Measurements from ENCODE around the gene KIF24. TPM values are rescaled to one million over a fixed set of nuclear protein-coding genes. Genes with fewer than 3 reads are reported as not detected.
"Not testable (repeated sequence)": the region's sequence is repeated elsewhere in the genome, so short reads cannot be mapped to it uniquely, and the experiment has no call there.

The KIF24 gene
- total and polyA plus RNA-seq, 10 donors: 0.15 to 1.8 (median 0.64) TPM

DNA sequence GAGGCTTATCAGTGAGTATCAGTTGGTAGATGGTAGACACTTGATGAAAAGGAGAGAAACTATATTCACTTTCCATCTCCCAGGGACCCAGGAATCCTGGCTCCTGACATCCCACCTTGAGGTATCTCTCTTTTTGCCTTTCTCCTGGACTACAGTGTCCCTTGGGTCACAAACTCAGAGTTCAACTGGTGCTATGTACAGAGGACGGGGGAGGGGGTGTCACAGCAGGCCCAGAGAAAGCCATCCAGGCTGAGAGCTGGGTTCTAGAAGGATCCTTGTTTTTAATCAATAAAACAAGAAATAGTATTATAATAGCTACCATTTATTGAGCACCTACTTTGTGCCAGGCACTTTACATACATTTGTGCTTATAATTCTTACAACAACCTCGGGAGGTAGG, 37.3 kb upstream of the KIF24 start:
- H3K9me3 ChIP-seq: peaks cover 0 to 14% (median 3%) of the 10 kb centered on the region in 8 donors
- H3K27ac ChIP-seq: no peak overlapping the region
- no peaks in the 10 kb centered on the region for H3K27me3 ChIP-seq (replicated peaks in 1 of 7)
- H3K36me3 ChIP-seq: peaks cover 0 to 4% (median 0%) of the 10 kb centered on the region in 6 donors
- intact Hi-C loops (cut with DNase I; ENCODE audit: low total_unique reads): no loop called here
- 79 to 92% (median 88%) methylated on average over 2 of the region's 2 CpGs for WGBS, 5 donors
- no peak for TF ChIP-seq POLR2AphosphoS5 (IDR thresholded peaks at IDR 0.05)
- TF ChIP-seq, protein P1, sequence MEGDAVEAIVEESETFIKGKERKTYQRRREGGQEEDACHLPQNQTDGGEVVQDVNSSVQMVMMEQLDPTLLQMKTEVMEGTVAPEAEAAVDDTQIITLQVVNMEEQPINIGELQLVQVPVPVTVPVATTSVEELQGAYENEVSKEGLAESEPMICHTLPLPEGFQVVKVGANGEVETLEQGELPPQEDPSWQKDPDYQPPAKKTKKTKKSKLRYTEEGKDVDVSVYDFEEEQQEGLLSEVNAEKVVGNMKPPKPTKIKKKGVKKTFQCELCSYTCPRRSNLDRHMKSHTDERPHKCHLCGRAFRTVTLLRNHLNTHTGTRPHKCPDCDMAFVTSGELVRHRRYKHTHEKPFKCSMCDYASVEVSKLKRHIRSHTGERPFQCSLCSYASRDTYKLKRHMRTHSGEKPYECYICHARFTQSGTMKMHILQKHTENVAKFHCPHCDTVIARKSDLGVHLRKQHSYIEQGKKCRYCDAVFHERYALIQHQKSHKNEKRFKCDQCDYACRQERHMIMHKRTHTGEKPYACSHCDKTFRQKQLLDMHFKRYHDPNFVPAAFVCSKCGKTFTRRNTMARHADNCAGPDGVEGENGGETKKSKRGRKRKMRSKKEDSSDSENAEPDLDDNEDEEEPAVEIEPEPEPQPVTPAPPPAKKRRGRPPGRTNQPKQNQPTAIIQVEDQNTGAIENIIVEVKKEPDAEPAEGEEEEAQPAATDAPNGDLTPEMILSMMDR (IDR thresholded peaks at IDR 0.05 in 8 of 11, conservative IDR thresholded peaks at IDR 0.05 in 3 of 11): no peak
- TF ChIP-seq POLR2A (IDR thresholded peaks at IDR 0.05): no peak
- H3K4me1 ChIP-seq: no peaks in the 10 kb centered on the region
- H3K4me3 ChIP-seq: no peak overlapping the region
- DNase-seq: no peak

DNA sequence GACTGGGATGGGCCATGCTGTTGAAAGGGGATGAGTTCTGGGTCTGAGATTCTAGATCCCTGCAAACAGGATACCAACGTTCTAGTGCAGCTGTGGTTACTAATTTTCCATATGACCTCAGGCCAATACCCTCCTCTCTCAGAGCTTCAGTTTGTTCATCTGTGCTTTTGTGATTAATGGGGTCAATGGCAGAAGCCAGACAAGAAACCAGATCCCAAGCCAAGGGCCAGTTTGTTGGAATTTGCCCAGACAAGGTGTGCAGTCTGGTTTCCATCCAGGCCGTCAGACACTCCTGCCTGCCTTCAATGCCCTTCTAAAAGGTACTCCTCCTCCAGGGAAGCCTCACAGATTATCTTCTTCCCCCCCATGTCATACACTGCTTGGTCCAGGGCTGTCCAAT, 36.2 kb upstream of the KIF24 start:
- no peak for DNase-seq
- Histone ChIP-seq H3K4me3 (no peak overlapping the region), H3K36me3 (peaks cover 0 to 4% (median 0%) of the 10 kb centered on the region in 6 donors), H3K27me3 (replicated peaks in 1 of 7) (no peaks in the 10 kb centered on the region), H3K4me1 (no peaks in the 10 kb centered on the region), H3K9me3 (peaks cover 0 to 7% (median 0%) of the 10 kb centered on the region in 8 donors), H3K27ac (no peak overlapping the region)
- TF ChIP-seq, protein P1 (IDR thresholded peaks at IDR 0.05 in 8 of 11, conservative IDR thresholded peaks at IDR 0.05 in 3 of 11): no peak
- no peak for TF ChIP-seq POLR2AphosphoS5 (IDR thresholded peaks at IDR 0.05)
- no peak for TF ChIP-seq POLR2A (IDR thresholded peaks at IDR 0.05)
- intact Hi-C loops (cut with DNase I; ENCODE audit: low total_unique reads): no loop called here
- 73 to 84% (median 80%) methylated on average over 2 of the region's 2 CpGs for WGBS, 5 donors

DNA sequence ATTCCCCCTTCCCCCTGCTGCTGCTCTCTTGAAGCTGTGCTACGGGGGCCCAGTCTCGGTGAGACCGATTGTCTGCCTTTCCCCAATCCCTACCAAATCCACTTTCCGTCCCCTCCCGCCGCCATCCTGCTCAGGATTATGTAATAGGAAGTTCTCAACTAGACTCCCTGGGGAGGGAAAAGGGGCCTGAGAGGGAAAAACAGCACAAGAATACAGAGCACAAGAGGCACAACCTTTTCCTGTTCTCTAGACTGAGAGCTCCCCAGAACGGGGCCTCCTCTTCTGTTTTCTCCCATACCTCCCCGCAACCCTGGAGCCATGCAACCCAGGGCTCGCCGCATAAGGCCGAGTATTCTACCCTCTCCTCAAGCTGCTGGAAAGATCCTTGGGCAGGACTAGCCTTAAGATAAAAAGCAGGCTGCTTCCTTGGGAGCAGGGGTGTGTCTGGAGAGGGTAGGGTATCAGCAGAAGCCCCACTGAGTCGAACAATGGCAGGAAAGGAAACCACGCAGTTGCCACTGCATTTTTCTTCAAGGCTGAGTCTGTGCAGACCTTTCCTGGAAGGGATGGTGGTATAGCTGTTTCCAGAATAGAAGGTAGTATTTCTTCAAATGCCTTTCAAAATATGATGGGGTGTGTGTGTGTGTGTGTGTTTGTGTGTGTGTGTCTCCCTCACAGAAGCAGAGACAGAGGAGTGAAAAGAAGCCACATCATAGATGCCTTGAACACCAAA, 34.7 kb upstream of the KIF24 start:
- H3K4me1 ChIP-seq: no peaks in the 10 kb centered on the region
- intact Hi-C loops (cut with DNase I; ENCODE audit: low total_unique reads): no loop called here
- no peaks in the 10 kb centered on the region for H3K27me3 ChIP-seq (replicated peaks in 1 of 7)
- H3K27ac ChIP-seq: peak overlapping the region in 3 of 8 donors; percentile 11 to 19 (median 11)
- WGBS, 5 donors: 41 to 52% (median 43%) methylated on average over 13 of the region's 13 CpGs
- no peak for DNase-seq
- H3K36me3 ChIP-seq: peaks cover 0 to 4% (median 0%) of the 10 kb centered on the region in 6 donors
- no peak overlapping the region for H3K4me3 ChIP-seq
- TF ChIP-seq, protein P1 (IDR thresholded peaks at IDR 0.05 in 8 of 11, conservative IDR thresholded peaks at IDR 0.05 in 3 of 11): no peak
- no peak for TF ChIP-seq POLR2AphosphoS5 (IDR thresholded peaks at IDR 0.05)
- no peak for TF ChIP-seq POLR2A (IDR thresholded peaks at IDR 0.05)
- peaks cover 0 to 7% (median 0%) of the 10 kb centered on the region in 8 donors for H3K9me3 ChIP-seq

DNA sequence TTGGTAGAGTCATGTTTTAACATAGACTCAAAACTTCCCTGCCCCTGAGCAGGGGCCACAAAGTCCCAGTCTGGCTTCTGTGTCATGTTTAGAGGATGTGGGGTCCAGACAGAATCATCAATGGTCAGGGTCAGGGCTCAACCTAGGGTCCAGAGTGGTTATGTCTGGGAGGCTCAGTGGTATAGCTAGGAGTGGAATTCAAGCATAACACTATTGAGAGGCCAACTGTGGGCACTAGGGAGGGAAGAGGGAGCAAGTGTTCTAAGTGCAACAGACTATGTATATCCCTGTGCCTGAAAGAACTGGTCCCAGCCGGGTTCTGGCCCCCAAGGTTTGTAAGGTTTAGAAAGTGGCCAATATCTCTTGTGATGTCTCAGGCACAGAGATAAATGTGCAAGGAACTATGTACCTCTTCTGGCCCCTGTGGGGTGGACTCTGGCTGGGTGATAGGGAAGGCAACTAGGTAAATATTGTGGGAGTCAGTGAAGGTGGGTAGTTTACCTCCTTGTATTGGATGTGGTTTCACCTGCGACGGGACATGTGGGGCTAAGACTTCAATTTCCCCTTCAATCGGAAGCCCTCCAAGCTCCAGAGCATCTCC, 33.6 kb upstream of the KIF24 start:
- H3K27ac ChIP-seq: no peak overlapping the region

DNA sequence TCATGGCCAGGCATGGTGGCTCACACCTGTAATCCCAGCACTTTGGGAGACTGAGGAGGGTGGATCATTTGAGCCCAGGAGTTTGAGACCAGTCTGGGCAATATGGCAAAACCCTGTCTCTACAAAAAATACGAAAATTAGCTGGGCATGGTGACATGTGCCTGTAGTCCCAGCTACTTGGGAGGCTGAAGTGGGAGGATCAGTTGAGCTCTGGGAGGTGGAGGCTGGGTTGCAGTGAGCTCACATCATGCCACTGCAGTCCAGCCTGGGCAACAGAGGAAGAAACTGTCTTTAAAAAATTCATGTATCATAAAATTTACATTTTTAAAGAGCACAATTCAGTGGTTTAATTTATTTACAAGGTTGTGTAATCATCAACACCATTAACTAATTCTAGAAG, 23.9 kb upstream of the KIF24 start:
- WGBS, 5 donors: 84 to 96% (median 90%) methylated on average over 1 of the region's 1 CpG
- DNase-seq; H3K27ac ChIP-seq; H3K4me3 ChIP-seq; intact Hi-C loops (cut with DNase I; ENCODE audit: low total_unique reads); H3K27me3 ChIP-seq (replicated peaks in 1 of 7); H3K4me1 ChIP-seq: not testable (repeated sequence)
- peaks cover 4 to 23% (median 17%) of the 10 kb centered on the region in 8 donors for H3K9me3 ChIP-seq
- peaks cover 0 to 32% (median 2%) of the 10 kb centered on the region in 6 donors for H3K36me3 ChIP-seq

More for the DNA sequence above, 33.6 kb upstream of the KIF24 start:
- no peak for TF ChIP-seq POLR2A (IDR thresholded peaks at IDR 0.05)
- TF ChIP-seq, protein P1 (IDR thresholded peaks at IDR 0.05 in 8 of 11, conservative IDR thresholded peaks at IDR 0.05 in 3 of 11): no peak
- Histone ChIP-seq H3K9me3 (peaks cover 0 to 2% (median 0%) of the 10 kb centered on the region in 8 donors), H3K27me3 (replicated peaks in 1 of 7) (no peaks in the 10 kb centered on the region), H3K4me1 (no peaks in the 10 kb centered on the region), H3K36me3 (peaks cover 0 to 2% (median 0%) of the 10 kb centered on the region in 6 donors), H3K4me3 (no peak overlapping the region)
- WGBS, 5 donors: 91 to 98% (median 96%) methylated on average over 4 of the region's 4 CpGs
- intact Hi-C loops (cut with DNase I; ENCODE audit: low total_unique reads): no loop called here
- no peak for DNase-seq

DNA sequence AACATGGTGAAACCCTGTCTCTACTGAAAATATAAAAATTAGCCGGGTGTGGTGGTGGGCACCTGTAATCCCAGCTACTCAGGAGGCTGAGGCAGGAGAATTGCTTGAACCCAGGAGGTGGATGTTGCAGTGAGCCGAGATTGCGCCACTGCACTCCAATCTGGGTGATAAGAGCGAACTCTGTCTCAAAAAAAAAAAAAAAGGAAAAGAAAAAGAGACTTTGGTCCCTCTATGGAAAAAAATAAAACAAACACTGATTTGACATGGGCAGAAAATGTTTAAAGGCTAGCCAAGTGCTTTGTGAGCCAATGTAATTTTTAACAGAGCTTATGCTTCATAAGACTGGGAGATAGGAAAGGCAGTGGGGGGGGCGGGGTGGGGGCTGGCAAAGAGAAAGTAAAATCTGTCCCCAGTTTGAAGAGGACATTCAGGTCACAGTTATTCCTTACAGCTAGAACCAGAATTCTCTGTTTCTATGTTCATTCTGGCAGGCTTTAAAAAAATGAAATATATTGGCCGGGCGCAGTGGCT, 23.1 kb upstream of the KIF24 start:
- H3K4me1 ChIP-seq; H3K27me3 ChIP-seq (replicated peaks in 1 of 7); intact Hi-C loops (cut with DNase I; ENCODE audit: low total_unique reads); H3K27ac ChIP-seq; DNase-seq; H3K4me3 ChIP-seq: not testable (repeated sequence)
- peaks cover 0 to 33% (median 2%) of the 10 kb centered on the region in 6 donors for H3K36me3 ChIP-seq
- peaks cover 4 to 23% (median 17%) of the 10 kb centered on the region in 8 donors for H3K9me3 ChIP-seq
- 84 to 100% (median 94%) methylated on average over 7 of the region's 7 CpGs for WGBS, 5 donors
